T-helper 1 cell treated with Interleukin-12 subunit alpha and Interleukin-12 subunit beta and Interleukin-4 antibody, amounts not matched to agents 30 μg/mL and 1 μg/mL, for 36 hours (primary cell): Measurements from ENCODE around the gene MEAK7.

ENCODE experiments used
- H3K27ac Mint-ChIP-seq: one replicate; pipeline ENCODE4 v1.8.0; 2021; ENCODE audit warnings: mild to moderate bottlenecking, mixed read lengths
- H3K27me3 Mint-ChIP-seq: one replicate; pipeline ENCODE4 v1.8.0; 2021; ENCODE audit warnings: low read depth, mixed read lengths
- H3K36me3 Mint-ChIP-seq: one replicate; pipeline ENCODE4 v1.8.0; 2021; ENCODE audit warnings: low read depth, mixed read lengths
- H3K4me1 Mint-ChIP-seq: one replicate; pipeline ENCODE4 v1.8.0; 2021; ENCODE audit warnings: low read depth, mixed read lengths
- H3K4me3 Mint-ChIP-seq: one replicate; pipeline ENCODE4 v1.8.0; 2021; ENCODE audit warnings: mild to moderate bottlenecking, moderate library complexity, mixed read lengths
- H3K9me3 Mint-ChIP-seq: one replicate; pipeline ENCODE4 v1.8.0; 2021; ENCODE audit warnings: mixed read lengths

Gene MEAK7

DNA sequence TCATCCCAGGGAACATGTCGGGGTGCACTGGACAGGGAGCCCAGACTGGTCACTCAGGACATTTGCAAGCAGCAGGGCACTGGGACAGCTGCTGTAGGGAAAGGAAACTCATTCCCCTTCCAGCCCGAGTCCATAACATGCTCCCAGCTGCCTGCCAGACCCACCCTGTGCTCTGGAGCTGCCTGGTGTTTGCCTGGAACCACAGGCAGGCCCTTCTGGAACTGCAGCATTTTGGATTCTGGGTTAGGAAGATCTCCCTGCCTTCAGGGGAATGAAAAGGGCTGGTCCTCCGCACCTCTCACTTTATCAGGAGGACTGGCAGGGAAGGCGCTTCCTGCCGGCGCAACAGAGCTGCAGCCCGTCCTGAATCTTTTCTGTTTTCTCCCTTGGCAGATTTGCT is 41.2 kb downstream of the MEAK7 start:
- H3K9me3 Mint-ChIP-seq = peaks cover 24% of the 10 kb centered on the region
- H3K4me3 Mint-ChIP-seq = no peak overlapping the region
- H3K36me3 Mint-ChIP-seq = peaks cover 52% of the 10 kb centered on the region
- H3K27me3 Mint-ChIP-seq = no peaks in the 10 kb centered on the region
- no peak overlapping the region for H3K27ac Mint-ChIP-seq
- no peaks in the 10 kb centered on the region for H3K4me1 Mint-ChIP-seq

DNA sequence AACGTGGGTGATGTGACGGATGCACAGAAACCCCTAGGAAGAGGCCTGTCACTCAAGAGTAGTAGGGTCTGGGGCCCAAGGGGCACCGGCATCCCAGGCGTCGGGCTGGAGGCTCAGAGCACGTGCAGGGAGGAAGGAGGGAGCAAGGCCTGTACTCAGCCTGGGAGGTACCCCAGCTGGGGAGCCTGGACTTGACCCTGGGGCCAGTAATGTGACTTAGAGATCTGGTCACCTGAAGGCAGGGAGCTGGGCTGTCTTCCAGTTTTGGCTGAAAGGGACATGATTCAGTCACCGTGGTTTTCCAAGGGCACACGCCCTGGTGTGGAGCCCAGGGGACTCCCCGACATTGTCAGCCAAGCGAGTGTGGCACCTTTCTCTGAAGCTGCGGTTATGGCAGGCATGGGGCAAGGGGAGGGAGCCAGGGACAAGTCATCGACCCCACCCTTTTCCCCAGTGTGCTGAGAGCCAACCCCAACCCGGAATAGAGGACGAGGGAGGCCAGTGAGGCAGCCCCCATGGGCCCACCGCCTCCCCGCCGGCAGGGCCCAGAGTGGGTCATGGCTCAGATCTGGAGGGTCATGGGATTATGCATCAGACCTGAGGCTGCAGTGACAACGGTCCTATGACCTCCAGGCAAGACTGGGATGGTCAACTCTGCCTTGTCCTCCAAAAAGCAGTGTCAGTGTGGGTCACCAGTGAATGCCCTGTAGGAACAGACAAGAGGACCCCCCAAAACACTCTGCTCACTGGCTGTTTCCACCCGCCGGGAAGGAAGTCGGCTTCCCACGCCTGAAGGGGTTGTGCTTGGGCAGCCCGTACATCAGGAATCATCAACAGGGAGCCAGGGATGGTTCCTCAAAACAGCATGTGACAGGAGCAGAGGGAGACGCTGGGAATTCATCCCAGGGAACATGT is 41.9 kb downstream of the MEAK7 start:
- Mint-ChIP-seq H3K9me3 (peaks cover 17% of the 10 kb centered on the region), H3K27me3 (no peaks in the 10 kb centered on the region), H3K4me3 (no peak overlapping the region), H3K4me1 (no peaks in the 10 kb centered on the region), H3K27ac (no peak overlapping the region), H3K36me3 (peaks cover 45% of the 10 kb centered on the region)

DNA sequence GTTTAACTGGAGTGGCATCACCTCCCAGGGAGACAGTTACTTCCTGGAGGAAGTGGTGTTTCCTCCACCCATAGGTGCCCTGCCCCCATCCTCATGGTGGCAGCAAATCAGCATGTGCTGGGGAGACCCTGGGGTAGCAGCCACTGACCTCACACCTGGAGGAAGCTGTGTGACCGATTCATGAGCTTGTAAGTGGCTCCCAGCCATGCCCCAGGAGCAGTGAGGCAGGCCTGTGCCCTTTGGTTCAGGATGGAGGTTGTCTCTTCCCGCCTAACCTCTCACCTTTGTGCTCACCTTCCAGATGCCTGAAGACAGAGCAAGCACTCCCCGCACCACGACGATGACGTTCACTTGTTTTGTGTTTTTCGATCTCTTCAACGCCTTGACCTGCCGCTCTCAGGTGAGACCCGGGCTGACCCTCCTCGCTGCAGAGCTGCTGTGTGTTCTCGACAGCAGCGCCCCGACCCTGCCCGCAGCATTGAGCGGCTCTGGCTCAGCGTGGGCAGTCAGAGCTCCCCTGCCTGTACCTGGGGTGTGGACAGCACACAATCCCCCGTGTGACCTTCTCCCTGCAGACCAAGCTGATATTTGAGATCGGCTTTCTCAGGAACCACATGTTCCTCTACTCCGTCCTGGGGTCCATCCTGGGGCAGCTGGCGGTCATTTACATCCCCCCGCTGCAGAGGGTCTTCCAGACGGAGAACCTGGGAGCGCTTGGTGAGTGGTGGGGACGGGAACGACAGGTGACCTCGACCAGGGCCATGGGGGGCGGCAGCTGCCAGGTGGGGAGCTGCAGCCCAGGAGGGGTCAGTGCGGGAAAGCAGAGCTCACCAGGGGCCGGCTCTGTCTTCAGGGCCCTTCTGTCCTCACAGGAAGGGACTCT is 42.8 kb downstream of the MEAK7 start:
- peaks cover 37% of the 10 kb centered on the region for H3K36me3 Mint-ChIP-seq
- no peak overlapping the region for H3K4me3 Mint-ChIP-seq
- no peaks in the 10 kb centered on the region for H3K4me1 Mint-ChIP-seq
- no peak overlapping the region for H3K27ac Mint-ChIP-seq
- H3K27me3 Mint-ChIP-seq = no peaks in the 10 kb centered on the region
- H3K9me3 Mint-ChIP-seq = peaks cover 9% of the 10 kb centered on the region

DNA sequence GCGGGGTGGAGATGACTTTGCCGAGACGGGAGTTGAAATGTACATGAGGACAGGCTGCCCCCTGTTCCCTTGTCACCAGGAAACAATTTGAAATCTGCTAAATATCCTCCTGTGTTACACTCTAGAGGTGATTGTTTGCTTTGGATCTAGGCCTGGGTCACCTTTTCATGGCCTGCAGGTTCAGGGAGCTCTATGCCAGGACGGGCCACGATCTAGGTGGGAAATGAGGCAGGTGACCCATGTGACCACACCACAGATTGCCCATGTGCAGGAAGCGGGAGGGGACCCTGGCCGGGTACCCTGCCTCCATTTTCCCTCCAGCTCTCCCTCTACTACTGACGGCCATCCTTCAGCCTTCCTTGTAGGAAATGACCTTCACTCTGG is 43.4 kb downstream of the MEAK7 start:
- no peaks in the 10 kb centered on the region for H3K27me3 Mint-ChIP-seq
- peaks cover 3% of the 10 kb centered on the region for H3K9me3 Mint-ChIP-seq
- peaks cover 31% of the 10 kb centered on the region for H3K36me3 Mint-ChIP-seq
- no peaks in the 10 kb centered on the region for H3K4me1 Mint-ChIP-seq
- H3K4me3 Mint-ChIP-seq = no peak overlapping the region
- no peak overlapping the region for H3K27ac Mint-ChIP-seq

DNA sequence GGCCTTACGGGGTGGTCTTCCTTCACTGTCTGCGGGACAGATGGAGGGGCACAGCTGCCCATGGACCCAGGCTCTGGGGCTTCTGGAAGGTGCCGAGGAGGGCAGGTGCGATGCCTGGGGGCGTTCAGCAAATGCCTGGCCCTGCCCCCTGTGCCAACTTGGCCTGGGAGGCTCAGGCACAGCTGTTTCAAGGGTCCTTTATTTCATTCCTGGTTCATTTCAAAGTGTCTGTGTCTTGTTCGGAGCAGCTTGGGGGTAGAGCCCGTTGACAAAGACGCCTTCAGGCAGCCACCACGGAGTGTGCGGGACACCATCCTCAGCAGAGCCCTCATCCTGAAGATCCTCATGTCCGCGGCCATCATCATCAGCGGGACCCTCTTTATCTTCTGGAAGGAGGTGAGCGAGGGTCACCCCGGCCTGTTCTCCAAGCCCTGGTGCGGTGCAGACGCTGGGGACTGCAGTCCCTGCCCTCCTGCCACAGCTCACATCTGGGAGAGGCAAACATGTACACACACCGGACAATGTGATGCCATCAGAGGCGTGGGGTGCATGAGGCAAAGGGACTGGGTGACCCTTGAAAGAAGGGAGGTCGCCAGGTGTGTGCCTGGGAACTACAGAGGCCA is 43.9 kb downstream of the MEAK7 start:
- no peak overlapping the region for H3K27ac Mint-ChIP-seq
- no peaks in the 10 kb centered on the region for H3K4me1 Mint-ChIP-seq
- no peaks in the 10 kb centered on the region for H3K27me3 Mint-ChIP-seq
- no peaks in the 10 kb centered on the region for H3K9me3 Mint-ChIP-seq
- no peak overlapping the region for H3K4me3 Mint-ChIP-seq
- peaks cover 27% of the 10 kb centered on the region for H3K36me3 Mint-ChIP-seq

DNA sequence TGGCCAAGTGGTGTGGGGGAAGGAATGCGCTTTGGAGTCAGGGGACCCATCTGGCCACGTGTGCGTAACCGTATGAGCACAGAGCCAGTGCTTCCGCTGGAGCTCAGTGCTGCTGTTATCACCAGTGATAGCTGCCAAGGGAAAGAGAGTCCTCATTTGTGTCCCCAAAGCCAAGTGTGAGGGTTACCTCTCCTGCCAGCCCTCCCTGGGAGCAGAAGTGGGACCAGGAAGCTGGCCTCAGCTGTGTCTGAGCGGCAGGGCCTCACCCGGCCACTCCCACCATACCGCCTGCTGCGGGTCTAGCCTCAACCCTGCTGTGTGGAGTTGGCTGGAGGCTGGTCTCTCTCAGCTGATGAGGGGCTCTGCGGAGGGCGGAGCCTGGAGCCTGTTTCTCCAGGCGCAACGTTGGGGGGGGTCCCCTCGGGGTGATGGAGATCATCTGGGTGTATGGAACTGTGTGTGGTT is 44.5 kb downstream of the MEAK7 start:
- Mint-ChIP-seq H3K9me3 (no peaks in the 10 kb centered on the region), H3K27me3 (no peaks in the 10 kb centered on the region)

DNA sequence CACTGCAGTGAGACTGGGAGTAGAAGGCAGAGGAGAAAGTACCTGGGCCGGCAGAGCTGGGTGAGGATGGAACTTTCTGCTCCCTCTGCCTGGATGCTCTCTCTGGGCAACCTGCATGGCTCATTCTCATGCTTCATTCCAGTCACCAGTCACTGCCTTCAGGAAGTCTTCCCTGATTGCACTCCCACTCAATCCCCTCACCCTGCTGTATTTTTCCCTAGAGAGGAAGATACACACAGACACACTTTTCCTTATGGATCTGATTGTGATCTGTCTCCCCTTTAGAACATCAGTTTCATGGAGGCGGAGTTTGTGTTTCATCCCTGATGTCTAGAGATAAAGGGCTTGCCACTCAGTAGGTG is 44.9 kb downstream of the MEAK7 start:
- Mint-ChIP-seq H3K4me1 (no peaks in the 10 kb centered on the region), H3K27me3 (no peaks in the 10 kb centered on the region), H3K9me3 (no peaks in the 10 kb centered on the region), H3K36me3 (peaks cover 20% of the 10 kb centered on the region), H3K27ac (no peak overlapping the region), H3K4me3 (no peak overlapping the region)

More for the DNA sequence above, 44.5 kb downstream of the MEAK7 start:
- Mint-ChIP-seq H3K4me1 (no peaks in the 10 kb centered on the region), H3K36me3 (peaks cover 25% of the 10 kb centered on the region), H3K27ac (no peak overlapping the region), H3K4me3 (no peak overlapping the region)

DNA sequence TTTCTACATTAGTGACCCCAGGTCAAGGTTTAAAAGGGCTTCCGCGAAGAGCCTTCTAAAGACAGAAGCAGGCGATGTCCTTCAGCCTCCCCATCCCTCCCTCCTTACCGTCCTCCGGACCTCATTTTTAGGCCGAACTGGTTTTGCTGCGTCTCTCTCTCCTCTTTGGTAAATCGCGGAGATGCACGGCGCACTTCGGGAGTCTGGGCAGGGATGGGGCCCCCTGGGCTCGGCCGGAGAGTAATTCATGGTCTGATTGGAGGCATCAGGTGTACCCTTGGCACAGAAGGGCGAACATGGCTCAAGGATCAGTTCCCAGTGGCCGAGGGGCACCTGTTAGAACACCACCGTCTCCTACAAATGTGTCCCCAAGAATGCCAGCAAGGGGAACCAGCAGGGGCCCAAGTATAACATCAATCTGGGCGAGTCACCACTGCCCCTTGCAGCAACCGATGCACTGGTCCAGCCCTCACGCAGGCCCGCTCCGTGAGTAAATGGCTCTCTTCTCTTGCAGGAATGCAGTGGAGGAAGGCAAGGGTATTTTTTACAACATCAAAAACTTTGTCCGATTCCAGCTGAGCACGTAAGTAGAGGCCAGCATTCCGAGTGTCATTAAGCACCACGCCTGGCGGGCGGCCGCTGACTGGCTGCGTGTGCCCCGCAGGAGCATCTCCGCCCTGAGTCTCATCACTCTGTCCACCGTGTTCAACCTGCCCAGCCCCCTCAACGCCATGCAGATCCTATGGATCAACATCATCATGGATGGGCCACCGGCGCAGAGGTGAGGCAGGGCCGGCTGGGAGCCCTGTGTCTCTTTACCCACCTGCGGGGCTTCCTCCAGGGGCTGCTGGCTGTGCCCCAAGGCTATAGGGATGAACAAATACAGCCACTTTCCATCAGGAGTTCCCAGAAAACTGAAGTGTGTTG is 45.6 kb downstream of the MEAK7 start:
- Mint-ChIP-seq H3K4me1 (no peaks in the 10 kb centered on the region), H3K4me3 (no peak overlapping the region), H3K27me3 (no peaks in the 10 kb centered on the region), H3K27ac (no peak overlapping the region), H3K36me3 (peaks cover 18% of the 10 kb centered on the region), H3K9me3 (no peaks in the 10 kb centered on the region)

DNA sequence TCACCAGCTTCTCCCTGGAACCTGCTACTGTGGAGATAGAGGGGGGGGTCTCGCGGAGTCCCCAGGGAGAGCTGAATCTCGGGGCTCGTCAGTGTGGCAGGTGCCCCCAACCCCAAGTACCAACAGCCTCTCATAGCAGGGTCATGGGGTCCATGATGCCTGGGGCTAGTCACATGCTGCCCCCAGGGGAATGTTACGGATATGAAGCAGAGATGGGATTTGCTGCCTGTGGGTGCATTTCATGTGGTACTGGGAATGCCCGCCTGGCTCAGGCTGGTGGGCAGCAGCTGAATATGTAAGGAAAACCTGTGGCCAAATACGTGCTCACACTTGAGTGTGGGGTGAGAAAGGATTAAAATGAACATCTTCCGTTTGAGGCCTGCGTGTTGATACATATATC is 49.4 kb downstream of the MEAK7 start:
- Mint-ChIP-seq H3K4me1 (no peaks in the 10 kb centered on the region), H3K27ac (no peak overlapping the region), H3K27me3 (no peaks in the 10 kb centered on the region), H3K4me3 (no peak overlapping the region), H3K36me3 (peaks cover 8% of the 10 kb centered on the region), H3K9me3 (no peaks in the 10 kb centered on the region)
